GM23338 (cell line): Measurements from ENCODE around the gene CLTA.

Experiments used
- POLR2AphosphoS5 ChIP-seq: IDR thresholded peaks from 2 replicates; pipeline ENCODE4 v1.6.1; 2016; ENCODE audit warnings: antibody characterized with exemption, low read depth
- TF ChIP-seq, protein P1 (sequence below), 2 experiments: fragments of 200-600 bp in 1 of 2; sonication (generic) in 1 of 2; conservative IDR thresholded peaks; 2 replicates each; pipeline versions ENCODE4 v1.5.1 to v1.6.1; 2016 to 2017; ENCODE audit warnings: antibody characterized with exemption in 2 of 2, low read depth in 2 of 2, mild to moderate bottlenecking in 2 of 2, moderate library complexity in 1 of 2

DNA sequence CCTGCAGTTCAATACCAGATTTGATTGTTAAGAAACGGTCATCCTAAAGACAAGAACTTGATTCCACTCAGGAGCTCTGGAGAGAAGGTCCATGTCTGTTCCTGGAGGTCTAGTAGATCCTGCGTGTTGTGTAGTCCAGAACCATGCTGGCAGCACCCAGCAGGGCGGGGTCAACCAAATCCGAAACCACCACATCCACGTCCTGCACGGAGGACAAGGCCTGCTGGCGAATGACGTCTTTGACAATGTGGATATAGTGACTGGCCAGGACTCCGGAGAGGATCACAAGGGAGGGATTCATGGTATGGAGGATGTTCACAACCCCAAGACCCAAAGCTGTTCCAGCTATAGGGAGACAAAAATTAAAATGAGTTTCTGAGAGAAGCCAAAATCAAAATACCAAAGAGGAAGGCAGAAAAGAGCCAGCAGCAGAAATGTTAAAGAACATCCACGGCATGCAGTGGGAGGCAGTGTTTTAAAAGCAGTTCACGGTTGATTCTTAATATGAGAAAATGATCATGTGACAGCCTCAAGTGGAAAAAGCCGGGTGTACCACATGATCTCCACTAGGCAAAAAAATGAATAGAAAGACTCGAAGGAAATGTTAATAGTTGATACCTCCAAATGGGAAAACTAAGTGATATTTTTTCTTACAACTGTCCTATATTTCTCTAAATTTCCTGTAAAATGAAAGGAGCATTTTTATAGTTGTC lies 26.7 kb downstream of the CLTA start:
- TF ChIP-seq, protein P1, sequence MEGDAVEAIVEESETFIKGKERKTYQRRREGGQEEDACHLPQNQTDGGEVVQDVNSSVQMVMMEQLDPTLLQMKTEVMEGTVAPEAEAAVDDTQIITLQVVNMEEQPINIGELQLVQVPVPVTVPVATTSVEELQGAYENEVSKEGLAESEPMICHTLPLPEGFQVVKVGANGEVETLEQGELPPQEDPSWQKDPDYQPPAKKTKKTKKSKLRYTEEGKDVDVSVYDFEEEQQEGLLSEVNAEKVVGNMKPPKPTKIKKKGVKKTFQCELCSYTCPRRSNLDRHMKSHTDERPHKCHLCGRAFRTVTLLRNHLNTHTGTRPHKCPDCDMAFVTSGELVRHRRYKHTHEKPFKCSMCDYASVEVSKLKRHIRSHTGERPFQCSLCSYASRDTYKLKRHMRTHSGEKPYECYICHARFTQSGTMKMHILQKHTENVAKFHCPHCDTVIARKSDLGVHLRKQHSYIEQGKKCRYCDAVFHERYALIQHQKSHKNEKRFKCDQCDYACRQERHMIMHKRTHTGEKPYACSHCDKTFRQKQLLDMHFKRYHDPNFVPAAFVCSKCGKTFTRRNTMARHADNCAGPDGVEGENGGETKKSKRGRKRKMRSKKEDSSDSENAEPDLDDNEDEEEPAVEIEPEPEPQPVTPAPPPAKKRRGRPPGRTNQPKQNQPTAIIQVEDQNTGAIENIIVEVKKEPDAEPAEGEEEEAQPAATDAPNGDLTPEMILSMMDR (conservative IDR thresholded peaks at IDR 0.05; ENCODE audit: low read depth in 2 of 2) = no peak
- TF ChIP-seq POLR2AphosphoS5 = no peak
